ENCODE results near the gene EHD4.

The EHD4 gene

DNA sequence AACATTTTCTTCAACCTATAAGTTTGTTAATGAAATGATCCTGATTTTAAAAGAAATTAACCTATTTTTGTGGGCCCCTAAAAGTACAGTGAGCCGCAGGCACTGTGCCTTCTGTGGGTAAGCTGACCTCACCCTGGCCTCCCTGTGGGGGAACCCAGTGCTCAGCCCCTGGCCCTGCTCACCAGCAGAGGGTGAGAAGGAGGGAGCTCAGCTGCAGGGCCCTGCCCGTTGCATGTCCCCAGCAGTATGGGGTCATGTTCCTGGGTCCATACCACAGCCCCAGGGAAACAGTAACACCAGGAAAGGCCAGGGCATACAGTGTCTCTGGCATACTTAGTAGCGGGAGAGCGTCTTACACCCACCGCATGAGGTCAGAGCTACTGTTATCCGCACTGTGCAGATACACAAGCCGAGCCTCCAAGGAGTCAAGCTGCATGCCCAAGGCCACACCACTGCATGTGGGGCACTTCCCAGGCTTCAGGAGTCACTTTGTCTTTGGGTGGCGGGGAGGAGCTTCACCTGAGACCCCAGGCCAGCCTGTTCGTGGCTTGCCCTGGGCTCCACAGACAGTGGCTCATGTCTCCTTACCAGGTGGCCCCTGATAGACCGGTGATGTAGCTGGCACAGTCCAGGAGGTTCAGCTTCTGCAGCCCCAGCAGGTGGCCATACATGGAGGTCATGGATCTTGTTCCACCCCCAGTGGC, 22.6 kb upstream of the EHD4 start:
- DNase-seq (ENCODE audit: low spot score) = no peak

DNA sequence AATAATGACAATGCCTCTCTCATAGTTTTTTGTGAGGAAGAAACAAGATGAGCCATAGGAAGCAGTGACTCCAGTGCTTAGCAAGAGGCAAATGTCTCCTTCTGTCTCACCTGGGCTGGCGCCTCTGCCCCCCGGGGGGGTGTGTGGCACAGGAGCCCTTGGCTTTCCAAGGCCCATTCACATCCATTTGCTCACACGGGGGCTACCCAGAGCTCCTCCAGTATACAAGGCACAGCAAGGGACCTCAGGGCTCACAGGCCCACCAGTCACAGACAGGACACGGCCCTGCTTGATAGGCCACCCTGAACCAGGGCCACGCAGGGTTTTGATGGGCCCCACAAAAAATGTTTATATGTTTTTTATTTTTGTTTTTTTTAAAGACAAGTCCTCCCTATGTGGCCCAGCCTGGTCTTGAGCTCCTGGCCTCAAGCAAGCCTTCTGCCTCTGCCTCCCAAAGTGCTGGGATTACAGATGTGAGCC, 21.9 kb upstream of the EHD4 start:
- no peak for DNase-seq (ENCODE audit: low spot score)

DNA sequence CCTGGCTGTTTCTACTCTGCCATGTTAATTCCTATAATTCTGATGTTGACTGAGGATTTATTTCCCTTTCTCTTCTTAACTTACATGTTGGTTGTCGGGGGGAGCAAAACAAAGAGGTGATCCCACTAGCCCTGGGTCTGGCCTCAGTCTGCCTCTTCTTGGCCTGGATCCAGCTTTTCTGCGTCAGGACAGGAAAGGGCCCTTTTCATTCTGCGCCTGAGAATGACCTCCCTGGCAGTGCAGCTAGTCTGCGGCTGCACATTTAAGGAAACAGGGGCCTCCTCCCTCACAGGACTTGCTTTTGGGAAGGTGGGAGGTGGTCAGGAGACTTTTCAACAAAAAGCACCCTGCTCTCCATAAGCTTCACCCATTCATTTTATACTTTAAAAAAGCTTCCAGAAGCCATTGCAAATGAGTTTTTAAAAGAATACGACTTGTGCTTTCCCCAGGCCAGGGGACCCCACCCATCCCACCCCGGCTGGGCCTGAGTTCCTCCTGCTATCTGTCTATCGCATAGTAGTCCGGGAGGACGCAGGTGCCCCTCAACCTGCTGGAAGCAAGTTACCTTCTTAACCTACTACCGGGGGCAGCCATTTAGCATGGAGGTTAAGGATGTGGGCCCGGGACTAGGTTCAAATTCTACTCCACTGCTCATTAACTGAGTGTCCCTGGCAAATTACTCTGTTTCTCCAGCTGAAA, 21.3 kb upstream of the EHD4 start:
- no peak for DNase-seq (ENCODE audit: low spot score)

DNA sequence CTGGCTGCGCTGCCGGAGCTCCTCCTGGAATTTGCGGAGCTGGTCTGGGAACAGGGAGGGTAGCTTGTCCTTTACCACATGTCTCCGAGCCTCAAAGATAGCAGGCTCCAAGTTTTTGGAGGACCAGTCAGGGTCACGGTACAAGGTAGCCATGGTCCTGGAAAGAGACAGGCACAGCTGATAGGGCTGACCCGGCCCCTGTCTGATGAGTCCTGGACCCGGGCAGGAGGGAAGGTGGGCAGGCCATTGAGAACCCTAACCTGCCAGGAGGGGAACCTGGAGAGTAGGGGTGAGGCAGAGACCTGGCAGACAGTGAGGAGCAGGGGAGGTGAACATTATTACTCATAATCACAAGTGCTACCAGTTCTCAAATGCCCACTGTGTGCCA, 20.4 kb upstream of the EHD4 start:
- no peak for DNase-seq (ENCODE audit: low spot score)

DNA sequence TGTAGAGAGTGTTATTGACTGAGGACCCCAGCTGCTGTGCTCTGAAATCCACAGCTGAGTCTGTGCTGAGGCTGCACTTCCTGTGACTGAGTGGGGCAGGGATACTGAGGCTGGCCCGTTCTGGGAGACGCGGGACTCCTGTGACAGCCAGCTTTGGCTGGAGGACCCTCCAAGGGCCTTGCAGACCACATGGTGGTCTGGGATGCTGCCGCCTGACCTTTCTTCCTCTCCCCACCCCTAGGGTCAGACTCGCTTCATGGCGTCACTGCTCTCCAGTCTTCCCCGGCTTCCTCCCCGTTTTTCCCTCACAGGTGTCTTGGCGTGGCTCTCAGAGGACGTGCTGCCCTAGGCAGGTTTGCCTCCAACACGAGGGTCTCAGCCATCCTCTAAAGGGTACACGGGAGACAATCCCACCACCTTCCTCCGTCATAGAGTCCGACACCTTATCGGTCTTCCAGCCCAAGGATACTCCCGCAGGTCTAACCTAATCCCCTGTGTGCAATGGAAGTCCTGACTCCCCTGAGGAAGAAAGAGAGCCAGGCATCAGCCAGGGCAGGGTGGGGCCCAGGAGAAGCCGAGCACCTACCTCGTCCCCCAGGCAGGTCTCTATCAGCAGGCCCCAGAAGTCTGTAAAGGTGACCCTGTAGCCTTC, 19.9 kb upstream of the EHD4 start:
- DNase-seq (ENCODE audit: low spot score) = no peak

DNA sequence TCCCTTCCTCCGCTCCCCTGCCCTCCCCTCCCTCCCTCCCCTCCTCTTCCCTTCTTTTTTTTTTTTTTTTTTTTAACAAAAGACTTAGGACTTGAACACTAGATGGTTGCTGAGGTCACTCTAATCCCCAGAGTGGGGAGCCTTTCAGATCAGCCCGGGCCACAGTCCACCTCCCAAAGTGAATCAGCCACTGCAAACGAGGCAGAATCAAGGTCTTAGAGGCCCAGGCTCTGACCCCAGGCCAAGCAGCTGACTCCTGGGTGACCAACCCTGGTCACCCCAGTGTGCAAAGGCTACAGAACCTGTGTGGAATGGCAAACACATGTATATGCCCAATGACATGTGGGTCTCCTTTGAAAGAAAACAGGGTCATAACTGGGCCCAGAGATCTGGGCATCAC, 18.3 kb upstream of the EHD4 start:
- DNase-seq (ENCODE audit: low spot score) = no peak

DNA sequence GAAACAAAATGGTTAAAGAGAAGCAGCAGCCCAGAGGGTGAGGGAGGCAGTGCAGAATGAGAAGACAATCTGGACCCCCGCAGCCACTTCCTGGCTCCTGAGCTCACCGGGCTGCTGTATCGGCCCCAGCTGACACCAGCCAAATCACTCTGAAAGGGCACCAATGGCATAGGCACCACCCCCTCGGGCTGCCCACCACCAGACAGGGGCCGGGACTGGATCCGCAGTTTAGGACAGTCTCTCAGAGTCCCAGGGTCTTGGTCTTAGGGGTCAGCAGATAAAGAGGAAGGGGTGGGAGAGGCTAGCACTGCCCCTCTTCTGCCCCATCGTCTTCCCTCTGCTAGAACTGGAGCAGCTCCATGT, 17.9 kb upstream of the EHD4 start:
- DNase-seq (ENCODE audit: low spot score) = no peak

DNA sequence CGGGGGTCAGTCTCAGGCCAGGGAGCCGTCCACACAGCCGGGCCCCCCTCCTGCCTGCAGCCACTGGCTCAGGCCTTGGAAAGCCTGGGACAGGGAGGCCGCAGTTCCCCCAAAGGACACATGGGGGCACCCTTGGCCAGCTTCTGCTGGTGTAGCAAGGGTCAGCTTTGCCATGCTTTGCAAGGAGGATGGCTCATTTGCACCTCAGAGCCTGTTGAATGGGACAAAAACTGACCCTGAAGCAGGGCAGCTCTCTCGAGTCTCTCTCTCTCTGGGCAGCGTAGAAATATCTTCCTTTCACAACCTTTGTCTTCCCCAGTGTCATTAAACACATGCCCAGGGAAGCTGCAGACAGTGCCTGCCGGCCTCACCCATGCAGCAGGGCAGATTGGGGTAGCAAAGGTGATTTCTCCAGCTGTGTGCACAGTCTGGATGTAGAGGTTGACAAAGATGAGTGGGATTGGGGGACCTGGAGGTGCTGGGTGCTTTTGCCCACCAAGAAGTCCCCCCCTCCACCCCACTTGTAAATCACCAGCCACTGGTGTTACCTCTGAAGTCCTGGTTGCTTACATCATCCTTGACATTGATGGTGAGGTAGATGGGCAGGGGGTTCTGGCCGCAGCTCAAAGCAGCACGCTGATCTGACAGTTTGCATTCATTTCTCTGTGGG, 17.4 kb upstream of the EHD4 start:
- peak; percentile 83 for DNase-seq (ENCODE audit: low spot score)

DNA sequence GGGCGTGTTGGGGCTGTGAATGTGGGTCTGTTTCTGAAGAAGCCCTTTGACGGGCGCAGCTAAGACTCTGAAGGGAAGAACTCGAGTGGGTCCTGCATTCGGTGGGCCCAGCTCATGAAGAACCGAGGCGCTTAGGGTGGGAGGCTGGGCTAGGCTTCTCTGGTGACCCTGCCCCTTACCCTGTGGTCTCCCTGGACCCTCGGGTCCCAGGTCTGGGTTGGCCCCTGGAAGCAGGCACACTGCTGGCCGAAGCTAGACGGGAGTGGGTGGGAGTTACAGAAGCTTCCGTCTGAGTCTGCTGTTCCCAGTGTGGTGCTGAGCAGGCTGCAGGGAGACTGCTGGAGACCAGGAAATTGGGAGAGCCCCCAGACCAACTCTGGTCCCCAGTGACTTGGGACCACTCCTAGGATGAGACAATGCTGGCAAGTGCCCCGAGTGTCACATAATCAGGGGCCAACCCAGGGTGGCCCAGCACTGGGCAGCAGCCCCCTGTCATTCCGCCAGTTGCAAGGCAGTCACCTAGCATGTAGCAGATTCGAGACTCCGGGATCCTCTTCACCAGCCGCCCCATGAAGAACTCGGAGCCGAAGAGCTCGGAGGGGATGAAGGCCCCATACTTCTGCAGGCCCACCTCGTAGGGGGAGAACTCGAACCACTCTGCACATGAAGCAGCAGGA, 16.7 kb upstream of the EHD4 start:
- DNase-seq (ENCODE audit: low spot score) = no peak

DNA sequence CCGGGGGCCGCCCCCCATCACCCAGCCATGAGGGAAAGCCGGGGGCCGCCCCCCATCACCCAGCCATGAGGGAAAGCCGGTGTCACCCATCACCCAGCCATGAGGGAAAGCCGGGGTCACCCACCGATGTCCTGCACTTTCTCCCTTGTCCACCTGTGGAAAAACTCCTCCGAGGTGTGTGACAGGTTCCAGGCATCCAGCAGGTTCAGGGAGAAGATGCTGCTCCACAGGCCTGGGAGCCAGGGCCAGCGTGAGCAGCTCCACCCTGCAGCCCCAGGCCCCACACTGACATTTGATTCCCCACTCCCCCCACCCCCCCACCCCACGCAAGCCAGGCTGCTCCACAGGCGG, 15.5 kb upstream of the EHD4 start:
- no peak for DNase-seq (ENCODE audit: low spot score)

DNA sequence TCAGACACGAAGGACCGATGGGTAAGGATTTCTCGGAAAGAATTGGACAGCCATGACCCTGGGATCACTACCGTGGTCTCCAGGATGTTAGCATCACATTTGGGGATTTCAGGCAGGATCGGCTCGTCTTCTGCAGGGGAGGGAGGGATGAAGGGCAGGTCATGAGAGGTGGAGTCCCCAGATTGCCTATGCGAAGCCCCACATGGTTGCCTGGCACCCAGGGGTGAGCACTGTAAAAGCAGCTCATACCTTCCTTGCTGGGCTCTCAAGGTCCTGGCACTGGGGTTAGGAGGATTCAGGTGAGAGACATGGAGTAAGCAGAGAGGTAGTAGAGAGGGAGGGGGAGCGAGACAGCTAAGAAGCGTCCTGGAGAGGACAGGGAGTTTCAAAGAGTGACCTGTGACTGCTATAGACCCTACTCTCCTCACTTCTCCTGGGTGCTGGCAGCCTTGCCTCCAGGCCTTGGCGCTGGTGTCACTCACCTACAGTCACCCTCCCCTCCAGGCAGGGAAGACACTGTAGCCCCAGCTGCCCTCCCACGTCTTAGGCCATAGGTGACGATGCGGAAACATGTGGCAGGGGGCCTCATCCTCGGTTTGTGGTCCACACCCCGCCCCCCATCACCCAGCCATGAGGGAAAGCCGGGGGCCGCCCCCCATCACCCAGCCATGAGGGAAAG, 15.0 kb upstream of the EHD4 start:
- no peak for DNase-seq (ENCODE audit: low spot score)

DNA sequence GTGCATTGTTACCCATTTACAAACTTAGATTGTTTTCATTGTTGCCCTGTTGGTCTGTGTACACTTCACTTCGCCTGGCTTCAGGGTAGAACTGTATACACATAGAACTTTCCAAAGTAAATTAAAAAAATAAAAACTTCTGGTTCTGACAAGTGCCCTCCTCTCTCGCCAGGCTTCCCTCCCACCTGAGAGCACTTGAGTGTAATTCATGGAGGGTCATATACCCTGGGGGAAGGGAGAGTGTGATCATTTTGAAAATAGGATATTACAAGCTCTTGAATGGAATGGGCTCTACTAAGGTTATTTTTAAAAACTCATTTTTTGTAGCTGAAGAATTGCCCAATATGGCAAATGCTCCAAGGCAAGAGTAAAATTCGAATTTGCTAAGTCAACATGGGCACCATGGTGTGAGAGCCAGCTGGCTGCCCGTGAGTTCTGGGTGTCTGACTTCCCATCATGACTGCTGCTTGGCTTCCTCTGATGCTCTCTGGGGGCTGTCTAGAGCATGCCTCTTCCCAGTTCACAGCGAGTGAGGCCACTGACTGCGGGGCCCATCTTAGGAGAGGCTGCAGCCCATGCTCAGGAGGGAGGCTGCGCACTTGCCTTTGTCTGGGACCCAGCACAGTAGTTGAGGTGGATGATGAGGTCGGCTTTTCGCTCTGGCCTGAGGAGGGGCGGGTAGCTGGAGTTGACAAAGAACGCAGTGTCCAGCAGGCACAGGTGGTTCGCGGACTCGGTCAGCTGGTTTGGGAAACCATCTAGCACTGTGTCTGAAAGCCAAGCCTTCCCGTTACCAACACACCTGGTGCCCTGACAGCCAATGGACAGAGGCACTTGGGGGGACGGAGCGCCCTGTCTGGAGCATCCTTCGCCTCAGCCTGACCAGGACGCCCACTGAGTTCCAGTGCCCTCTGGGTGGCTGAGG, 13.1 kb upstream of the EHD4 start:
- DNase-seq (ENCODE audit: low spot score) = no peak

DNA sequence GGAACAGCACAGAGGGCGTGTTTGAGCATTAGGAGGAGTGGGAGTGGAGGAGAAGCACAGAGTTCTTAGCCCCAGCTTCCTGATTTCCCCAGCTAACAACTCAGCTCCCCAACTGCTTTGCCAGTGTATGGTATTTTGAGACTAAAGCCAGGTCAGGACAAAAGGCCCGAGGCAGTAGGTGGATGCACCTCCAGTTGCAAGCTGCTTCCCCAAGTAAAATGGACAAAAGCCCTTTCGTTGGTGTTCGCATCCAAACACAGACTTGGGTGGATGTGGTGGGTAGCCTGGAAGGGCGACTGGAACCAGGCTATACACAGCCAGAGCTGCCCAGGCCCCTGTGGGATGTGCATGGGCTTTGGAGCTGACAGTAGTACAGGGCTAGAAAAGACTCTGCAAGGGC, 12.3 kb upstream of the EHD4 start:
- DNase-seq (ENCODE audit: low spot score) = no peak

DNA sequence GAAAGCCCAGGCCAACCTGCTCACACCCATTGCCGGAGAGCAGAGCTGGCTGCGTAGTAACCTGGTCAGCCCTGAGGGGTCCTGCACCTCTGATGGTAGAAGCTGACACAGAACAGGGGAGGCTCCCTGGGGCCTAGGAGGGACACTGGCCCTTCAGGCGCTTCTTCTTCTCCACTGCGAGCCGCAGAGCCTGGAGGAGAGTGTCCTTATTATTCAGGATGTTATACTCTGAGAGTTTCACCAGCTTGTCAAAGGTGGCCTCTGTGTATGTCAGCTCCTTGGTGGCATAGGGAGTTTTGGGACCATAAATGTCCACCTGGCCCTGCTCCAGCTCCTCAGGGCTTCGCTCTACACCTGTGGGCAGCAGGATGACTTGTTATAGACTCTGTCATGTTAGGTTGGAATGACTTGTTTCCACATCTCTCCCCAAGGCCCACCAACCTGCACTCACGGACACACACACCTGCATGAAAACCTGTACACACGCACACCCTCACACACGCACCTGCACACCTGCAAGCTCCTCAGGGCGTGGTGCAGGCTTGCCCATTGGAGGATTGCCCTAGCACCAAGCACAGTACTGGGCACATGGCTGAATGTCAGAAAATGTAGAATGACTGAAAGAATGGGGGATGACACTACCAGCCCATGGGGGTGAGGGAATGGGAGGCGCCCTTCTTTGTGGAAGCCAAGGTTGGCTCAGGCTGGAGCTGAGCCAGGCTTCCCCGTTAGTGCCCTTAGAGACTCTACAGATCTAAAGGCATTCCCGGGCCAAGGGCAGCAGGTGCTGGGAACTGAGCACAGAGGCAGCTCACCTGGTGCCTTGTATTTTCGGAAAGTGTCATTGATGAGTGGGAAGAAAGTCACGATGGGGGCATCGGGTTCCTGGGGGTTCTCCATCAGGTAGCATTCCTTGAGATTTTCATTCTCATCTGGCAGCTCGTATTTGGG, 11.5 kb upstream of the EHD4 start:
- DNase-seq (ENCODE audit: low spot score) = no peak

DNA sequence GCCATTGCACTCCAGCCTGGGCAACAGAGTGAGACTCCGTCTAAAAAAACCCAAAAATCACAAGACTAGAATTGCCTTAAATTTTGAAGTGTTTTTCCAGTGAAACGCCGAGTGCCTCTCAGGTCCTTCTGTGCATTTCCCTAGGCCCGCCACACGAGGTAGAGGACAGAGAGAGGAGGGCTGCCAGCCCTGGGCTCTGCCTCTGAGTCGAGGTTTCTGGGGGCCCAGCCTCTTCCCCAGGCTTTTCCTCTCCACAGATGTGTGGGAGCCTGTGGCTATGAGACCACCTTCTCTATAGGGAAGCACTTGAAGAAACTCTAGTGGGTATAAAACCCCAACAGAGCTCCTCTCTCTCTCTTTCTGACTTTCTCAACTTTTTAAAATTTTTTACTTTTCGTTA, 10.9 kb upstream of the EHD4 start:
- DNase-seq (ENCODE audit: low spot score) = no peak

DNA sequence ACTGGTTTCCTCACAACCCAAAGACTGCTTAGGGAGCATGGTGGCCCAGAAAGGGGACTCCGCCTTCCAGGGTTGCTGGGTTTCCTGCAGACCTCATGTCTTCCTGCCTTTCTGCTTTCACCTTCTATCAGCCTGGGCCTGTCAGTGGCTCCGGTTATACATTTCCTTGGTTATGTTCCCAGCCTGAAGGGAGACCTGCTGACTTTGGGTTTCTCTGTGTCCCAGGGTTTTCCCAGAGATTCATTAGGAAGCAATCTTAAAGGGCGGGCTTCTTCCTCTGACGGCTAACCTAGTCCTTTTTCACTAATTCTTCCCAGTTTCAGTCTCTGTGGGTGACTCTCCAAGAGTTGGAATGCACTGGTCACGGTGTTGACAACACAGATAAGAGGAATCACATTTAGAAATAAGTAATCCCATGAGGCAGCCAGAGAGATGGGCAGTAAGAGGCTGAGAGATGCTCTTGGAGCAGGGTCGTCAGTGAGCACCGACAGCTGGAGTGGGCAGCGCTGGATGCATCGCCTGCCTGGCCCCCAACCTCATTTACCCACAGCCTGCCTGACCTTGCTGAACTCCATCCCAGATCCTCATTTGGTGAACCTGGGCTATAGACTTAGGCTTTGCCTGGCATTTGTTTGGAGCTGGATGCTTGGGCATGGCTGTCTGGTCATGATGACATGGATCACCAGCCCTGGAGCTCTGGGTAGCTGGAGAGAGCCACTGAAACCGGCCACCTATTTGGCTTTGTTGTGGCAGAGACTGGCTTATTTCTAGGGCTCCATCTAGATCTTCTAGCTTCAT, 10.0 kb upstream of the EHD4 start:
- DNase-seq (ENCODE audit: low spot score) = no peak

DNA sequence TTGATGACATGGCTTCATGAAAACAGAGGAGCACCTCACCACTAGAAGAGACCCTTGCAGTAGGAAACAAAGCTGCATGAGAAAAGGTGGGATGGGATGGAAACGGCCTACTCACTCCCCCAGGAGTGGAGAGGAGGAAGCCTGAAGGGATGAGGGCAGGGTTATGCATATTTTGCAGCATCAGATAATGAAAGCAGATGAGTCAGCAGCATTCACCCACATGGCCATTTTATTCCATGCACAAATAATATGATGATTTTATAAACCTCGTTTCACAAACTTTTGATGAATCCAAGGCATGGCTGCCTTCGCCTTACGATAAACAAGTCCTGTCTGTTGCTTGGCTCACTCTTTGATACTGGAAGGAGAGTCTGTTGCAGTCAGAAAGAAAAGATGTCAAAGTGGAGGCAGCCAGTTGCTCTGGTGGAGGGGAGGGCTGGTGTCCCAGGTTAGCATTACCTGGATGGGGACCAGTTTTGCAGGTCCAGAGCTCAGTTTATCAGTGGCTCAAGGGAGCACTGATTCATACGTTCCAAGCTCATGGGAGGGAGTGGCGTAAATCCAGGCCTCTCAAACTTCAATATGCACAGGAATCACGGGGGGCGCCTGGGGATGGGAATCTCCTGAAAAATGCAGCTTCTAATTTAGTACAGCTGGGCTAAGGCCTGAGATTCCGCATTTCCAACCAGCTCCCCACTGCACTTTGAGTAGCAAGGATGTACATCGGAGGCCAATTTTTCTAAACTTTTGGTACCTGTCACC, 9.2 kb upstream of the EHD4 start:
- DNase-seq (ENCODE audit: low spot score) = no peak
